T-helper 22 cell (primary cell): ENCODE data around the gene SHROOM3.
"Not testable (repeated sequence)": the region's sequence is repeated elsewhere in the genome, so short reads cannot be mapped to it uniquely, and the experiment has no call there.

Experiments used
- DNase-seq: peaks from one replicate; pipeline ENCODE4 v3.0.0-alpha.2; 2020; ENCODE audit warnings: low read depth

Gene SHROOM3

DNA sequence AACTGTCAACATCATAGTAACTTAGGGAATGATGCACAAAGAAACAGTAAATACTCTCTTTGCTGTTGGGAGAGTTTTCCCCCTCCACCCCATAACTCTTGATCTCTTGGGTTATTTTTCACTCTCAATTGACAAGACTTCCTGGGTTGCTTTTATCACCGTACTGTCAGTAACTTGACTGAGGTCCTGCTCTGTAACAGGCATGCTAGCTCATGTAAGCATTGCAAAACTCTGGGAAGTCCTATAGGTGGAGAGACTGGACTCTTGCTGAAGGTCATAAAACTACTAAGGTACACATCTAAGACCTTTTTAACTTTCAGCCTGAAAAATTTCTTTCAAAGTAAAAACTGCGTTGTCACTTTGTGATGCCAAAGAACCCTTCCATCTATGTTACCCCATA is 10.9 kb downstream of the SHROOM3 start:
- DNase-seq, result no peak

DNA sequence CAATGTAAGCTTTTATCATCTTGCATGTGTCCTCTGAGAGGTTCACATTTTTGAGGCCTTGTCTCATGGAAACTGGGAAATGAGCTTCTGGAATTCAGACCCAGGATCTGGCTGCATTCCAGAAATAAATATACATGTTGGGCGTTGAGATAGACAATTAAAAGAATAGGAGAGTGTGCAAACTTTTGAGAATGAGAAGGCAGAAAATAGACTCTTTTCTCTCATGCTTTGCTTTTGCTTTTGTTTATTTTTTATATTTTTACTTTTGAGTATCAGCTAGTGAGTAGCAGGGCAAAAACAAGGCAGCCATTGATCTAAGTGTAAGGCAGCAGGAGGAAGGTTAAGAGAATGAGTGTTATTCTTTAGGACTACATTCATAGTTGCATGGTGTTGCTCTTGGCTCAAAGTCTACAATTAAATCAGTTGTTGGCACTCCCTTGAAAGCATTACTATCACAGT is 12.4 kb downstream of the SHROOM3 start:
- DNase-seq, result no peak

DNA sequence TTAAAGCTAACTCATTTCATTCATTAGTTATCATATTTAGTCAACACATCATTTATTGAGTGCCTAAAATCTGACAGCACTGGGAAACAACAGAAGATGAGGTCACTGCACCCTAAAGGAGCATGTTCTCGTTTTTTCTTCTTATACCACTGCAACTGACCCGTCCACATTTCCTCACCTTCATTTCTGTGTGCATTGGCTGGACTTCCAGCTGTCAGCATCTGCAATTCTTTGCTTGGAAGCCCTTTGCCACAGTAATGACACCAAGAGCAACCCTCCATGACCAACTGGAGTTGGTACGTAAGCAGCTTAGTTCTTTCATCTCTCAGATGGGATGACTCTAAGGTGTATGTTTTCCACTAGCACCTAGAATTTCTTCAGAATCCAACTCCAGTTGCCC is 13.2 kb downstream of the SHROOM3 start:
- no peak for DNase-seq

DNA sequence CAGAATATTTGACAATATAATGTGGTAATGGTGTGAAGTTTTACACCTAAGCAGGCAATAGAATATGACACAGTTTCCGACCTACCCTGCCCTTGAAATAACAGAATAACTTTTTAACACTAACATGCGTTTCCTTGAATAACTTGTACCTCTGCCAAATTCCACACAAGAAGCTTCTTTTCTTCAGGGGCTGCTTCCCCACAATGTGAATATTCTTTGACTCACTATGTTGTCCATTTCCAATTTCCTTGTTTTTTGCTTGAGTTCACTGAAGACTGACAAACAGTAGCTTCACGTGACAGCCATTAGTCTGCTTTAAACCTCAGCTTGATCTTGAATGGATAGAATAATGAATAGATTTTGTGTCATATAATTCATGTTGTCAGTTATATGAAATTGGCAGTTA is 14.3 kb downstream of the SHROOM3 start:
- no peak for DNase-seq

DNA sequence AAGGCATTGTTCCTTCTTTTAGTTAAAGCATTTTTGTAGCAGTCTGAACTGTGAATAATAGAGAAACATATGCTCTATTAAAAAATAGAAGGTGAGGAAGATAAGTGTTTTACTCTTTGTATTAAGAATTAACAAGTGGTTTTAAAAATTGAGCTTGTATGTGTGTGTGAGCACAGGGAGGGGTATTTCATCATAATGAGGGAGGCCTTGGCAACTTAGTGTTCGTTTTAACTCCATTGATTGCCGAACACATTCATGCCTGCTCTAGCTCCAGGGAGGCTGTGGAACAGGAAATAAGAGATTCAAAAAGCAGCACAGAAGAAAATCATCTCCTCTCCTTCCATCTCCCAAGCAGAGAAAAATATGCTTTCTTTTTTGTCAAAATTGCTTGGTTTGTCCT is 14.8 kb downstream of the SHROOM3 start:
- DNase-seq, result no peak

DNA sequence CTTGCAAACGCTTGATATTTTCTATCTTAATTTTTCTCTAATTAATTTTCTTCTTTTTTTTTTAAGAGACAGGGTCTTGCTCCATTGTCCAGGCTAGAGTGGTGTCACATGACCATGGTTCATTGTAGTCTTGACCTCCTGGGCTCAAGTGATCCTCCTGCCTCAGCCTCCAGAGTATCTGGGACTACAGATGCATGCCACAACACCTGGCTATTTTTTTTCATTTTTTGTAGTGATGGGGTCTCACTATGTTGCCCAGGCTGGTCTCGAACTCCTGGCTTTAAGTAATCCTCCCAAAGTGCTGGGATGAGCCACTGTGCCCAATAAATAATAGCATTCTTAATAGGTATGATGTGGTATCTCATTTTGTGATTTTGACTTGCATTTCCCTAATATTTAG is 18.2 kb downstream of the SHROOM3 start:
- no peak for DNase-seq

DNA sequence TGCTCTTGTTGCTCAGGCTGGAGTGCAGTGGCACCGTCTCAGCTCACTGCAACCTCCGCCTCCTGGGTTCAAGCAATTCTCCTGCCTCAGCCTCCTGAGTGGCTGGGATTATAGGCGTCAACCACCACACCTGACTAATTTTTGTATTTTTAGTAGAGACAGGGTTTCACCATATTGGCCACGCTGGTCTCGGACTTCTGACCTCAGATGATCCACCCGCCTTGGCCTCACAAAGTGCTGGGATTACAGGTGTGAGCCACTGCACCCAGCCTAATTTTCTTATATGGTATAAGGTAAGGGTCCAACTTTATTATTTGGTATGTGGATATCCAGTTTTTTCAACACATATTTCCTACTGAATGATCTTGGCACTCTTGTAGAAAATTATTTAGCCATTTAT is 19.0 kb downstream of the SHROOM3 start:
- not testable (repeated sequence) for DNase-seq

DNA sequence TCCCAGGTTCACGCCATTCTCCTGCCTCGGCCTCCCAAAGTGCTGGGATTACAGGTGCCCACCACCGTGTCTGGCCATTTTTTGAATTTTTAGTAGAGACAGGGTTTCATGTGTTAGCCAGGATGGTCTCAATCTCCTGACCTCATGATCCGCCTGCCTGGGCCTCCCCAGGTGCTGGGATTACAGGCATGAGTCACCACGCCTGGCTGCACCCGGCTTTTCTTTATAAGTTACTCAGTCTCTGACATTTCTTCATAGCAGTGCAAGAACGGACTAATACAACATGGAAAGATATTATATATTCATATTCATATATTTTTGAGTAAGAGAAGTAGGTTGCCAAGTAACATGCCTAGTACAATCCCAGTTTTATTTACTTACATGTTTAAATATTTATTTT is 22.9 kb downstream of the SHROOM3 start:
- no peak for DNase-seq

DNA sequence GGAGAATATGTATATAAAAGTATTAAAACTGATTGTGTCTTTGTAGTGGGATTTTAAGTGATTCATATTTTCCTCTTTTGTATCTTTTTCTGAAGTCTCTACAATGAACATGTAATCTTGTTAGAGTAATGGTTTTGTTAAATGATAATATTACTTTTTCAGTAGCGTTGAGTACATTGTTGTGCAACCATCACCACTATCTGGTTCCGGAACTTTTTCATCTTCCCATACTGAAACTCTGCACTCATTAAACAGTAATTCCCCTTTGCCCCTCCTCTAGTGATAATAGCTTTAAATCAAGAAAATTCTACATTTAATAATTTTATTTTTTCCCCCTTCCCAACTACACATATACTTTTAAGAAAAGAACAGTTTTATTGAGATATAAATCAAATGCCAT is 23.3 kb downstream of the SHROOM3 start:
- DNase-seq, result no peak

DNA sequence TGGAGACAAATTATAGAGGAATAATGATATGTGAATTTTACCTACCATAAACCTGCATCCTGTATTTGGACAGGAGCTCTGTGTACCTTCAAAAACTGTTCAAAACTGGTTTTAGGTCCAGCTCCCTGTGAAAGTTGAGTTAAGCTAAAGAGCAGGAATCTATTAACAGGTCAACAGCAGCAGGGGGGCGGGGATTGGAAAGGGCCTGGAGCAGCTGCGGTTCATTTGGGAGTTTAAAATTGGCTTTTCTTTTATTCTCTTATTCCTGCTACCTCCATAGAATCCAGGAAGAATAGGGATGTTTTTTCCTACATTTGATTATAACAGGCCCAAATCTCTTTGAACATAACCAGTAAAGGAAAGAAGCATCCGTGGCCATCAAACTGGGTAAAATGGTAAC is 23.8 kb downstream of the SHROOM3 start:
- no peak for DNase-seq

DNA sequence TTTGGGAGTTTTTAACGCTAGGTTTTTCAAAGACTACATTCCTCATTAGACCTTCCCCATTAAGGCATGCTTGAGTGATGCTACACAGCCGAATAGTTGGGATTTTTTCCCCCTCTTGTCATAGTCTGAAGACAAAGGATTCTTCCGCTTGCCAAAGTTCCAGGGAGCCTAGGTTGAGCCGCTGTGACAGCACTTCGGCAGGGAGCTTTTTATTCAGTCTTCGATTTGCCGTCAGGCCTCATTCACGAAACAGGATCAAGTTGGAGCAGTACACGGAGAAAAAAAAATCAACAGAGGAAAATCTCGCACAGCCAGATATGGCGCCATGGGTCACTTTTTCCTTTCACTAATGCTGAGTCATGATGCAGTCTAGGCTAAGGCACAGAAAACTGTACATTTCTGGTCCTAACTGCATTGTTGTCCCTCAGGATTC is 24.3 kb downstream of the SHROOM3 start:
- no peak for DNase-seq

DNA sequence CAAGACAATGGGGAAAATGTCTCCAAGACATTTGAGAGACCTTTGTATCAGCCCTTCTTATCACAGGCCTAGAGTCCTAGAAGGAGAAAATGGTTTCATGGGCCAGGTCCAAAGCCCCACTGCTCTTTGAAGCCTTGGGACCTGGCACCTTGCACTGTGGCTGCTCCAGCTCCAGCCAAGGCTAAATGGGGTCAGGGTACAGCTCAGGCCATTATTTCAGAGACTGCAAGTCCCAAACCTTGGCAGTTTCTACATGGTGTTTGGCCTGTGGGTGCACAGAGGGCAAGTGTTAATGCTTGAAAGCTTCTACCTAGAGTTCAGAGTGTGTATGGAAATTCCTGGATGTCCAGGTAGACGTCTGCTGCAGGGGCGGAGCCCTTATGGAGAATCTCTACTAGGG is 28.5 kb downstream of the SHROOM3 start:
- DNase-seq, result no peak

DNA sequence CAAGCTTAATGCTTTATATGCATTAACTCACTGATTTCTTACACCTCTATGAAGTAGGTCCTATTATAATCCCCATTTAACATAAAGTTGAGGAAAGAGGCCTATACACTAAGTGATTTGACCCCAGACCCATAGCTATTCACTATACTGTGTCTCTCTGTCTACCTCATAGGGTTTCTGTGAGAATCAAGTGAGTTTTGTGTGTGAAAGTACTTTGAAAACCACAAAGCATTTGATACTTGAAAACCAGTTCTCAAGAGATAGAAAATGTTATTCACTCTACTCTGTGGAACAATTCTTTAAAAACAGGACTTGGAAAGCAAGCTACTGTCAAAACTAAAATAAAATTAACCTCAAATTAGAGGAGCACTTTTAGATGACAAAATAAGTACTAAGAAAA is 35.0 kb downstream of the SHROOM3 start:
- no peak for DNase-seq

DNA sequence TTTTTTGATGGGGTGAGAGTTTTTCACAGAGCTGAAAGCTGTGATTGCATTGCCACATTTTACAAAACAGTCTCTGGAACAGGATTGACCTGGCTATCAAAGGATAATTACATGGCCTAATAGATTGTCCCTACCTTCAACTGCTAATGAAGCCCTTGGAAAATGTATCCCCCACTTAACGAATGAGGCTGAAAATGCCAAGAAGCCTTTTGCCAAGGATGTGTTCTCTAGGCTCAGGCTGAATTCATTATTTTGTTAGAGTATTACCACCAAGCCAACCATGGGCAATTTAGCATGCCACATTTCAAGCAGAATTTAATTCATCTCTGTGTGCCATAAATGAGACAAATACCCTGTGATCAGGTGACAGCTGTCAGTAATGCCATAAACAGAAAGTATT is 35.5 kb downstream of the SHROOM3 start:
- DNase-seq, result no peak

DNA sequence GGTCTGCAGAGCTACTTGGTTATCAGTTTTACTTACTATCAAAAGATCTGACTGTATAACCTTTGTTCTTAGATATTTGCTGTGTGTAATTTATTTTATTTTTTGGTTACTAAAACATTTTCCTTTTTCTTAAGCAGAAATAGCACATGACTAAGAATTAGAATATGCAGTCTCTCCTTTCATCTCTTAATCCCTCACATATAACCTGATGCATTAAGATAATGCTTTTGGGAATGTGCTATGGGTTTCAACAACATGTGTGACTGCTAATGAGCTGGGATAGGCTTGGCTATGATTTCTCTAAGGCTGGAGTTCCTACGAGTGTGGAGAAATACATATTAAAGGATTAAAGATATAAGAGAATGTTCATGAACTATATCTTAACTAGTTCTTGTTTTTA is 41.5 kb downstream of the SHROOM3 start:
- DNase-seq, result no peak

DNA sequence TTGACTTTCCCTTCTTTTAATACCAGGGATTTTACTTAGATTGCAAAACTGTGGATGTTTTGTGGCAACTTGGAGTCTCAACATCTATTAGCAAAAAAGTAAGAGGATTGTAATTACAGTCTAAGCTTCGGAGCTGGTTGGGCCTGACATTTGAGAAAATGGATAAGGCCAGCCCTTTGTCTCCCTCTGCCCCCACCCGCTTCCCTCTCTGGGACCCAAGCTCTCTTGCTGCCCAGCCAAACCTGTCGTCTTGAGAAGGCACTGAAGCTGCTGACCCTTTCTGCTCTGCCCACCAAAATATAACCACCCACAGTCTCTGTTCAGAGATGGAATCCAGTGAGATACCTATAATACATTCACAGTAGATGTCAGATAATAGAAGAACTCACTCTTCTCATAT is 49.6 kb downstream of the SHROOM3 start:
- no peak for DNase-seq

DNA sequence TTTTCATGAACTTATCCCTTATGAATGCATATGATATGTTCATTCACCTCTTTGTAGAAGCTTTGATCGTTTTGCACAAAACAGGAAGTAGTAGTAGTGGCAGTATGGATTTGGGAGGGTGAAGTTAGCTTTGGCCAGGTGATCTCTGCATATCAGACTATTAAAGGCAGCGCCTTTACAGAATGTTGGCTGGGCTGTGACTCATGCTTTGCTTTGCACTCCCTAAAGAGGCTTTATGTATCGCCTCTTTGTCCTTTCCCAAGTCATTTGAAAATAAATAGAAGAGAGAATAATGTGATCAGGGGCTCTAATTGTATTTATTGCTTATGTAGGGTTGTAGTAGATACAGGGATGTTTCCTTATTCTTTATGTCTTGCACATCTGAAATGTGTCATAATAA is 50.4 kb downstream of the SHROOM3 start:
- no peak for DNase-seq

DNA sequence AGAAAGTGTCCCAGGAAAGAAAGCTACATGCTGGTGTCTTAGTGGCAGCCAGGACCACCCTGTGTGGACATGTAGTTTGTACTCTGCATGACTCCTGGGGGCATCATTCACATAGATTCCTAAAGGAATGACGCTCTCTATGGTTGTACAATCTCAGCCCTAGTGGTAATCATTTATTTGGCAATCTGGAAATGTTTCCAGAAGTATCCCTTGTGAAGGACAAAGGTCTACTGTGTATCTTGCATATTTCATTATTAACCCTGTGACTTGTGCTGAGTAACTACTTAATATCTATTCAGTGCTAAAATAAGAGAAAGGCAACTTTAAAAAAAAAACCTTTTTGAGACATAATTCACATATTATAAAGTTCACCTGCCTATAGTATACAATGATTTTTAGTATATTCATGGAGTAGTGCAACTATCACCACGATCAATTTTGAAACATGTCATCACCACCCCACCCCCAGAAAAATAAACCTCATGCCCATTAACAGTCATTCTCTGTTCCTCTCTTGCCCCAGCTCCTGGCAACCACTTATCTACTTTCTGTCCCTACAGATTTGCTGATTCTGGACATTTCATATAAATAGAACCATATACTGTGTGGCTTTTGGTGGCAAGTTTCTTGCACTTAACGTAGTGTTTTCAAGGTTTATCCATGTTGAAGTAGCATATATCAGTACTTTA is 51.7 kb downstream of the SHROOM3 start:
- no peak for DNase-seq

DNA sequence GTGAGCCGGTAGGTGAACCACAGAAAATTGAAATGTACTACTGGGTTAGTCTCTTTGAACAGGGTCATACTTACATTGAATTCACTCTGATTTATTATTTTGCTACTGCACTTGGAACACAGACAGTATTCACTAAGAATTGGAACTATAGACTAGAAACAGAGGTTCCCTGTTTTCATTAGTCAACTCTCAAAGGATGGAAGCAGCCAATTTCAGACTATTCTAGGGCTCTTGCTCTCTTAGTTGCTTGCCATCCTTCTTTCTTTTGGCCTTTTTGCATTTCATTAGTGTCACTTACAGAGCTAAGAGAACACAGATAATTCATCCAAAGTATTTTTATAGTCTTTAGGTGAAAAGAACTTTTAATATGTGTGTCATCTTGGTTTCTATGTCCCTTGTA is 52.6 kb downstream of the SHROOM3 start:
- no peak for DNase-seq

DNA sequence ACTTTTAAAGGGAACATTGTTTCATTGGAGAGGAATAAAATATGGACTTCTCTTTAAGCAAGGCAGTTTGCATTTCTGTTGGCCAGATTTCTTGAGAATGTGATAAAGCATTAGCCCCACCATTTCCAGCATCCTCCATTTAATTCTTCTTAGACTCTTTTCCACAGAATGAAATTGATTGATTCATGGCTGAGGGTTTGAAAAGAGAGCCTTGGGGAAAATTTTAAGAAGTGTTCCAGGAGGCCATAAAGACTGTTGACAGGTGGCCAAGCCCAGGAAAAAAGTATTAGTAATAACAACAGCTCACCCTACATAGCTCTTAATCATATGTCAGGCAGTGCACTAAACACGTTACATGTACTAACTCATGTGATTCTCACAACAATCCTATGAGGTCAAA is 53.4 kb downstream of the SHROOM3 start:
- no peak for DNase-seq

DNA sequence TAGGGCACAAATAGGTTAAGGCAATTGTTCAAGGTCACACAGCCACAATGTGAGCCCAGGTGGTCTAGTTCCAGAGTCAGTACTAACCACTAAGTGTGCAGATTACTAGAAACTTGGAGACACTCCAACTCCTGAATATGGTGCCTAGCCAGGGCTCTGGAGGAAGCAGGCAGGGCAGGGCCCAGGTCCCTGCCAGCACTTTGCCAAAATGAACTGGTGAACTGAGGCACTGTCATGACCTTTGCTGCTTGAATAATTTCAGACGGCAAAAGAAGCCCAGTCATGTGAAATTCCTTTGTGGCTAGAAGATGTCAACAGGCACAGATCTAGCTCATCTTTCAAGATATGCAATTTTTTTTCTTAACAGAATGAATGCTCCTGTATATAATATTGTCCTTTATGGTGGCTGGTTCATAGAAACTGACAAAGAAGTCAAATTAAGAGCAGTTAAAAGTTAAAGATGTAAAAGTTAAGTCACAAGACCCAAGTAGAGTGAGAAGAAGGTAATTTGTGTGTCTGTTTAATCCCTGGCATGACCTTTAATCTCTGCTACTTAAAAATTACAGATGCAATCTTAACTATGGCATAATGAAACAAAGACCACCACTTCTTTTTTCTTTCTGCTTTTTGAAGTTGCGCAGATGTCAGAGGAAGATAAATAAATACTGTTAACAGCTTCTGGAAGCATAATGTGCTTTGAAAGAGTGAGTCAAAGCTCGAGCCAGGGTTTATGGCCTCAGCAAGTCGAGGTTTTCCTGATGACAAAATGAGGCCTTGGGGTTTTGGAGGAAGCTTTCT is 54.1 kb downstream of the SHROOM3 start:
- DNase-seq, result no peak

DNA sequence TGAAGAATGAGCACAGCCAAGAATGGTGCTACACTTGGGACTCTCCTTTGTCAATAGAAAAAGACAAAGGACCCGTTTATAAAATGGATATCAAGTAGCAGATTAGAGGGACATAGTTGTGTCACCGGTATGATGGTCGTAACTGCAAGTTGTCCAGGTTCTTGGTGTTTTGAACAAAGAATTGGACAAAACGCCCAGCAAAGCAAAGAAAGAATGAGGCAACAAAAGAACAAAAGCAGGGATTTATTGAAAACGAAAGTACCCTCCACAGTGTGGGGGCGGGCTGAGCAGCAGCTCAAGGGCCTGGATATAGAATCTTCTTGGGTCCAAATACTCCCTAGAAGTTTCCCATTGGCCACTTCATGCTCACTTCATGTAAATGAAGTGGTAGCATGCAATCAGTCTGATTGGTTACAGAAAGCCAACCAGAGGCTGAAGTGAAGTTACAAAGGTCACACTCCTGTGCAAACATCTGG is 54.7 kb downstream of the SHROOM3 start:
- DNase-seq, result no peak

DNA sequence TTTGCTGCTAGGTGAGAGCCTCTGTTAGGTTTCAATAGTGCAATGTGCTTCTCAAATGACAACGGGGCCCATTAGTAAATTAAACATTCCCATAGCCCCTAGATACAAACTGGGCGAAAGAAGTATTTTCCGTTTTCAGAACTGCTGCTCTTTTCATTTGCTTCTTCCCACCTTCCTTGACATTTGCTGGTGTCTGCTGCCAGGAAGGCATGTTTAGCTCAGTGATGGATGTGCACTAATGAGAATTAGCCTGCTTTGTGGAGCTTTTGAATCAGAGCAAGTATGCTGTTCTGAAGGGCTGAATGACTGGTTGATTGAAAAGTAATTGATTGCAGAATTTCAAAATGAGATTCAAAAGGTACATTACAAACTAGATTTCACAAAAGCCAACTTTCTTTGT is 57.0 kb downstream of the SHROOM3 start:
- no peak for DNase-seq

DNA sequence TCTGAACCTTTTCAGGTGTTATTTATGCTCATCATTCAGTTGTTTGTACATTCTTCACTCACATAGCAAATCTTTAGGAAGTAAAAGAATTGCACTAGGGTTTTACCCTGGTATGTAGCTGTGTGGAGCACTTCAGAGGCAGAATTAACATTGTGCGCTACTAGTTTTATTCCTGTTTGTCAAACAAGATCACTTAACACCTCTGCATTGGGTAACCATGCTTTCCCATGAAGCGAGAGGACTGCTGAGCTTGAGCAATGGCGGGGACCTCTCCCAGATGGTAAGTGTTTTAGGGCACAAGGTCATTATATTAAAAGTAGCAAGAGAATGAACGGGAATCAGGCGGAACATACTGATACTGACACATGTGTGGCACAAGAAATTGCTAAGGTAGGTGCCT is 59.2 kb downstream of the SHROOM3 start:
- DNase-seq, result no peak
